IPS-11a (cell line): ENCODE measurements around the gene TRIO.

Experiments used
- H3K4me3 ChIP-seq: one replicate; pipeline ENCODE4 v1.5.1; 2013; ENCODE audit warnings: low read depth, low read length, control low read depth

The TRIO gene

DNA sequence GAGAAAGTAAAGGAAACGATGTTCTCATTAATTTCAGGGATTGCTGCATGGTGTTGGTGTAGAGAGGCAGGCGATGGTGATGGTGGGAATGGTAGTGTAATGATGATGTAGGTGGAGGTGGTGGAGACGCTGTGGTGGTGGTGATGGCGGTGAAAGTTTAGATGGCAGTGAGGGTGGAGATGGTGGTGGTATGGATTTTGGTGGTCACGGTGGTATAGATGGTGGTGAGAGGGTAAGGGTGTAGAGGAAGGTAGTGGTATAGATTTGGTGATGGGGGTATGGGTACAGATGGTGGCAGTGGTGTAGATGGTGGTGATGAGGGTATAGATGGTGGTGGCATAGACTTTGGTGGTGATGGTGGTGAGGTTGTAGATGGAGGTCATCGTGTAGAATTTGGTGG lies 259.3 kb downstream of the TRIO start:
- H3K4me3 ChIP-seq: no peak overlapping the region

DNA sequence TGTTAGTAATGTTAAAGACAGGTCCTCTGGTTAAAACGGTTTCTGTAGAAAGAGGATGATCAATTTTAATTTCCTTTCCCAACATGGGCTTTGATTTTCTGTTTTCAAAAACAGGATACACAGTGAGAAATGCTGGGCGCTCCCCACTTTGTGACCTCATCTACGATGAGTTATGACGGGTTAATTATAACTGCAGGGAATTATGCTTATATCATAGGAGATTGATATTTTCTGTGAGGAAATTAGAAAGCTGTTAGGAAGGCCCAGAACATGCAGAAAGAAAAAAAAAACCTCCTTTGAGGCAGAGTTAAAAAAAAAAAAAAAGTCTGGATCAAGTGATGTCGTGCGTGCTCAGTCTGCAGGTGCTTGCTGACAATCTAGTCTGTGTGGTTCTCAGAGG lies 261.6 kb downstream of the TRIO start:
- no peak overlapping the region for H3K4me3 ChIP-seq

DNA sequence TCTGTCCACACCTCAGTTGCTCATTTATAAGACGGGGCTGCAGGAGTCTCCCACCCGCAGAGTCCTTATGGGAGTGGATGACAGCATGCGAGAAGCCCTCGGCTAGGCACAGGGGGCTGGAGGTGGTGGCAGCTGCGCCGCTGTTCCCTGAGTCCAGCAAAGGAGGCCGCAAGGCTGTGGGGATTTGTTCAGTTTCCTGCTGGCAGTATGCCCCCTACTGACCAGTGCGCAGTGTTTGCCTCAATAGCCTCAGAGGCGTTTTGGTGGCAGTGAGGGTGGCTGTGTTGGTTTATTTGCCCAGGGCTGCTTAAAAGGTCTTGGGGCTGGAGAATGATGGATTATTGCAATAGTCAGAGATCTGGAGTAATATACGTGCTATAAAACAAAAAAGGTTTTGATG lies 262.1 kb downstream of the TRIO start:
- no peak overlapping the region for H3K4me3 ChIP-seq

DNA sequence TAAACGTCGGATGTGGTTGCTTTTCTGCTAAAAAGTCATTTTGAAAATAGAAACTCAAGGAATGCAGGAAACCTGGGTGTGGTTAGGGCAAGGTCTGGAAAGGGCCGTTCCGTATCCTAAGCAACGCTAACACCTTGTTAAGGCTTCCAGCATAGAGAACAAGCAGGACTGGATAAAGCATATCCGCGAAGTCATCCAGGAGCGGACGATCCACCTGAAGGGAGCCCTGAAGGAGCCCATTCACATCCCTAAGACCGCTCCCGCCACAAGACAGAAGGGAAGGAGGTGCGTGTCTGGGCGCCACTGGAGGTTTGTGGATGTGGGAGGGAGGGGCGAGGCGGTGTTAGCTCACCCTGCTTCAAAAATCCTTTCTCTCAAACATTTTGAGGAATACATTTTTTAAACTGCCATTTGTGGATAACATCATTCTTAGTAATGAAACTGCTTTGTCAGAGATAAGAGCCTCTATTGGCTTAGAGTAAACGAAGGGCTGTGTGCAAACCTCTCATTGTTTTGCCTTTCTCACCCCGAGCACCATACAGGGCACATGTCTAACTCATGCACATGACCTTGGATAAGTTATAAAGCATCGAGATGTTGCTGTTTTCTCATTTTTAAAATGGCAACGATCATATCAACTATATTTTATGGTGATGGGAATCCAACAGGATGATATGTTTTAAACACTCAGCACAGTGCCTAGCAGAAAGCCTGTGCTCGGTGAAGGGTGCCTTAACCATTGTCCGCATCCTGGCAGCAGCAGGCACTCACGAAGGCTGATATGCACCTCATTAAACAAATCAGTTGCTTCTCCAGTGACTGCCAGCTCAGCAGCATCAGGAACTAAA lies 262.8 kb downstream of the TRIO start:
- H3K4me3 ChIP-seq: no peak overlapping the region

DNA sequence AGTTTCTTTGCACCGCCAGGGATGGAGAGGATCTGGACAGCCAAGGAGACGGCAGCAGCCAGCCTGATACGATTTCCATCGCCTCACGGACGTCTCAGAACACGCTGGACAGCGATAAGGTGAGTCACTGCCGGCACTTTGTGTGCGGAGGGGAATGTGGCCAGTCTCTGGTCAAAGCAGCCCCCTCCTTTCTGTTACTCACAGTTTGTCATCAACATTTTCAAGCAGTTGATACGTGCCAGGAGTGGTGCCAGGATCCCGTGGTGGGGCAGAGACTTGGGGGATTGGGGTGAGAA lies 263.4 kb downstream of the TRIO start:
- H3K4me3 ChIP-seq: no peak overlapping the region

DNA sequence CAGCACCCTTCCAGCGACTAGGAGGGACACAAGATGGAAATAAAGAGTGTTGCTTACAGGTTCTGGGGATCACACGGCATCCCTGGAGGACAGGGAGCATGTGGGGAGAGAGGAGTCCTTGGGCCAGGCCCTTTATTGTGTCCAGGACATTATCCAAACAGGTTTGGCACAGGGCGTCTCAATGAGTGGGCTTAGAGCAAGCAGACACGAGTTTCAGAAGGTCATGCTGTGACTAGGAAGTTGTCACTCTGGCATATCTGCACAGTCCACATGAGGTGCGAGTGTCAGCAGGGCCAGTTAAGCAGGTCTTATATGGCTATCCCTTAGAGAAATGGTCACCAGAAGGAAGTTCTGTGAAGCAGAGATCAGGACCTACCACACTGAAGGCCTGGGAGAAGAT lies 263.9 kb downstream of the TRIO start:
- H3K4me3 ChIP-seq: no peak overlapping the region

DNA sequence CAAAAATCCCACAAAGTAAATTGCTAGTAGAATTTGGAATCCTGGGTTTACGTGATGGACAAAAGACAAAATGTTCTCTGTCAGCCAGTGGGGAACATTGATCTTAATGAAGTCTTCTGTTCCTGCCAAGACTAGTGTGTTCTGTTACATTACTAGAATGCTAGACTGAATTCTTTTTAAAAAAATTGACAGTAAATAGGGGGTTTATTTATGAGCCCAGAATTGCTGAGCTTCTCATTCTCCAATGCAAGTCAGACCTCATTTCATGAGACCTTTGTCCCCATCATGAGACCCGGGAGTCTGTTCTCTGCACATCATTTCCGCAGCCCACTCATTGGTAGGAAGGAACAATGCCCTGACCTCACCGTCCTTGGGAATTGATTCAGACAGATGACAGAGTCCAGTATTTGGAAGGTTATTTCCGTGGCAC lies 264.6 kb downstream of the TRIO start:
- no peak overlapping the region for H3K4me3 ChIP-seq

DNA sequence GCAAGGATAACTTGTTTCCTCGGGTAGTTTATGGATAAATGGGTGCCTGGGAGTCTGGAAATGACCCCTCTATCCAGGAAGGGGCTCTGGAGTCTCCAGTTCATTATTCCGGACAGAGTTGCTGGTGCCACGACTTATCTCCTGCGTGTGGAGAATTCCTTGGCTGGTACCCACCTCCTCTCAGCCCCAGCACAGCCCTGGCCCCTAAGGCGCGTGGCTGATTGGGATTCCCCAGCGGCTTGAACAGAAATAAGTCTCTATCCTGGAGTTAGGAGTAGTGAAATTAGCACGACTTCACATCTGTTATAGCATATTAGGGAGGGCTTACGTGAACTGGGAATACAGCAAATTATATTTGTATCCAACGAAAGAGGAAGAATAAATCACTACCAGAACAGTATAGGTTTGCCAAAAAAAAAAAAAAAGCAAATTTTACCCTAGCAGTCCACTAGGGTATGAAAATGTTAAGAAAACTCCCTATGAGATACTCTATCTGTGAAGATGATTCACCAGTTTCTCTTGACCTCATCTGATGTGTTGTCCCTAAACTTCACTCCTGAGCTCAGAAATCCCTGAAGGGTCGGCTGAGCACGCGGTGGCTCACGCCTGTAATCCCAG lies 265.9 kb downstream of the TRIO start:
- no peak overlapping the region for H3K4me3 ChIP-seq

DNA sequence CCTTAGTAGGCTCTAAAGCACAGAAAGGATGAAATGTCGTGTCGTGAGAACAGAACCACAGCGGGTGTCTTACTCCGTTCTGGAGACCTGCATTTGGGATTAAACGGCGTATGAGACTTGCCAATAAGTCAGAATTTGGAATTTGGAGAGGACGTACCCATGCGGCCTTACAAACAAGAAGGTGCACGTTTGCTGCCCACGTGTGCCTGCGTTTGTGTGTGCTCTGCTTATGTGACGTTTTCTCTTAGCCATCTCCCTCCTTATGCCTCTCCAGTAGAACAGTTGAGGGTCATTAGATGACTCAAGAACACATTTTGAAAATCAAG lies 266.9 kb downstream of the TRIO start:
- H3K4me3 ChIP-seq: no peak overlapping the region

DNA sequence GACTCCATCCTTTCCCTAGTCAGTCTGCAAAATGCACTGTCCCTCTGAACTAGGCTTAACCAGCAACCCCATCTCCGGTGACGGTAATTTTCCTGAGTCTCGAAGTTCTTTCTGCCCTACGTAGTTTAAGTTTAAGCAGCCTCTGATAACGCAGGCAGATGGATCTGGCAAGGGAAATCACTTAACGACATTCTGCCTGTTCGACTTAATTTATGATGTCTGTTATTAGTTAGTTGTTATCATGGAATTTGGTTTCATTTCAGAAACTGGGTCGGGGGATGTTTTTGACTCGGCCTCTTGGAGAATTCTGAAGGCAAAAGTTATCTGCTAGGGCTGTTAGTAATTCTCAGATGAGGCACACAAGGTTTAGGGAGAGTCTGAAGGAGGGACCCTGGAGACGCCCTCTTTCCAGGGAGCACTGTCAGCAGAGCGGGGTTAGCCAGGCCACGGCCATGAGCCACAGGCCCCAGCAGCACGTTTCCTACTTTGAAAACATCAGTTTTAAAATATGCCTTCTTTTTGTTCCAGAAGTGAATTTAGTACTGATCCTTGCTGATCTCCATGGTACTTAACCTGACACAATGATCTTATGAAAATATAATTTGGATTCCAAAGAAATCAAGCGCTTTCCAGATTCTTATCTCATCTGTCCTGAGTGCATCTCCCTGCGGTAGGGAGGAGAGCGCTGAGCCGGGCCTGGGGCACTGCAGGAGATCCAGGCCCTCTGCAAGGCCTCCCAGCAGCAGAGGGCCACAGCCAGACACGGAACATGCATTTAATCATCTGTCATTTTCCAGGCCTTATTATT lies 267.5 kb downstream of the TRIO start:
- H3K4me3 ChIP-seq: no peak overlapping the region

DNA sequence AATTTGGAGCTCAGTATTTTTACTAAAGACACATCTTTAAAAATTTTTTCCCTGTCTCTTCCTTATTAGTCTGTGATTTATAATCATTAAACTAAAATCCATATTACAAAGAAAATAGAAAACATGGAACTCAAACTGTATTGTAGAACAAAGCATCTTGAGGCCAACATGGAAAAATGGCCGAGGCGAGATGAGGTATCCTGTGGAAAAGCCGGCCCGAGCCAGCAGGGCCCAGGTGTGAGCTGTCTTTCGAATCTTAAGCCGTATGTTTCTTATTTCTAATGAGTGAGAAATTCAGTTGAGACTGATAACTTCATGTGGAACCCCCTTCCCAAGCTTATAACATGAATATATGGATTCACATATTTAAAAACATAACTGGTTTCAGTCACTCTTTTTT lies 268.1 kb downstream of the TRIO start:
- H3K4me3 ChIP-seq: no peak overlapping the region

DNA sequence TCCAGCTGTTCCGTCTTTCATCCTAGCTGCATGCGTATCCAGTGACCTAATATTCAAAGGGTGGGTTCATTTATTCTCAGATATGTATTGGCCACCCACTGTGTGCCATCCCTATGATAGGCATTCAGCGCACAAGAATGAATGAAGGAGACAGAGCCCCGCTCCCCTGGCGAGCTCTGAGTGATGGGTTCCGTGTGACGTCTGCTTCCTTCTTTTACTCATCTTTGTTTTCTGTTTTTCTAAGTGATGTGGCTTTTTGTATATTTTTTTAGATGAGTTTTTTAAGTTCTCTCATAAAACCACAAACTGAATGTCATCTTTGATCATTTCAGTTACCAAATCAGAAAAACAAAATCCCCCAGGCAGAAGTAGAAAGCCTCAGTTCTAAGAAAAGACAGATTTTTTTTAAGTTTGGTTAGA lies 270.2 kb downstream of the TRIO start:
- no peak overlapping the region for H3K4me3 ChIP-seq

DNA sequence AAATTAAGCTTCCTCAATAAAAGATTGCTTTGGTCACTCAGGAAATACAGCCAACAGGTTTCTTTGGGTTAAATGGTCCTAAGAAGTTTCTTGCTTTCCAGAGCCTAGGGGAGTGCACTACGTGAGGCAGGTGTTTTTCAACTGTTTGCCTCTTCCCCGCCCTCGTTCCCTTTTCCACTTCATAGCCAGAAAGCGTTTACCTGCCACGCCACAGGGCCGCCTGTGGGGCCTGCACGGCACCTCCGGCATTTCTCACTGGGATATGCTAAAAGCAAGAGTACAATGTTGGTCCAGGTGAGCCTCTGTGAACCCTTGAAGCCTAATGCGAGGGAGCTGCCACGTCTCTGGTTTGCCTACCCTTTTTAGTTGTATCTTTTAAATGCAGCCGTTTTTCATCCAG lies 270.9 kb downstream of the TRIO start:
- H3K4me3 ChIP-seq: no peak overlapping the region

DNA sequence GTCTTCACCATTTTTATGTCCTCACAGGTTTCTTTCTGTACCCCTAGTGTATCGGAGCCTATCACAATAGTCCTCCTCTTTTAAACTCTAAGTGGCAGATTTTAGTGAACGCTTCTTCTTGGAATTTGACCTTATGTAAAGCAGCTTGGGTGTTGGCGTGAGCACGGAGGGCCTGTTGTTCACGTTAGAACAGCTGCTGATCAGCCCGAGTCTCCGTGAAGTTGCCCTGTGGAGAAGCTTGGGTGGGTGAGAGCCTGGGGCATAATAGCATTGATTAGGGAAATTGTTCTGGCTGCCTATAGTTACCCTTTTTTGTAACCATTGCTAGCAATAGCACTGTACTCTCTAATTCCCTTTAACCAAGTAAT lies 271.5 kb downstream of the TRIO start:
- H3K4me3 ChIP-seq: no peak overlapping the region

DNA sequence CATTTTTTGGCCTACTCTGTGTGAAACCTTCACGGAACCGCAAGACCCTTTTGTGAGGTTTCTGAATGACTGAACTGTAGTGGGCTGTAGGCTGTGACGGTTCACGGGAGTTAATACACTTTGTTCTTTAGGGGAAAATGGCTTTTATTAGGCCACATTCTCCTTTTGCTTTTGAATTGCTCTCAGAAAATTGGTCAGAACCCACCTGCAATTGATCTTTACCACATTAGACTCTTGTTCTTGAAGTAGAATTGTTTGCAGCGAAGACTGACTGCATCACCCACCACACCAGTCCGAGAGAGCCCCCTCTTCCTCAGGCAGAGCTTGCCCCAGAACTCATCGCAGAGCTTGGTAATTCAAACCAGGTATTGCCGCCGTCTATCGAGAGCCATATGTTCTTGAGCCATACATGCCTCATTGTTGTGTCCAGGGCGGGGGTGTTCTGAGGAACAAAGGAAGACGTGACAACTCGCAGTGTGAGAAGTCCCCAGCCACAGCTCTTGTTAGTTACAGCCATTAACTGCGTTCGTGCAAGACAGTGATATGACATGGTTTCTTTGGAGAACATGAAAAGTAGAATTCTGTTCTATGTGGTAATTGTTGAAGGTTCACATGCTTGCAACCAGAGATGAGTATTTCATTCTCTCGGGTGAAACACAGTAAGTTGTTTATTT lies 272.0 kb downstream of the TRIO start:
- H3K4me3 ChIP-seq: no peak overlapping the region

DNA sequence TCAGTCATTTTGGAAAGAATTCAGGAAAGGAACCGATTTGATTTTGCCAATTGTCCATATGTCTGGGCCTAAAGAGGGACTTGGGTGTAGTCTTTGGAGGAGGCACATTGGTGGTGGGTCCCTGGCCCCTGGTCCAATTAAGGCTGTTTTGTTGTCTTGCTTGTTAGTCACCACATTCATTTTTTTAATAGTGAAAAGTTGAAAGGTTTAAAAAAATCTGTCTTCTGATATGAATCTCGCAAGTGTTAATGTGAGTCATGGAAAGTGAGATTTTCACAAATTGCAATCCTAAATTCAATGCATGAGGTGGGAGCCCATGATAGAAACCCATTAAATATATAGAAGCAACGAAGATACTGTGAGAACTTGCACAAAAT lies 272.5 kb downstream of the TRIO start:
- H3K4me3 ChIP-seq: no peak overlapping the region

DNA sequence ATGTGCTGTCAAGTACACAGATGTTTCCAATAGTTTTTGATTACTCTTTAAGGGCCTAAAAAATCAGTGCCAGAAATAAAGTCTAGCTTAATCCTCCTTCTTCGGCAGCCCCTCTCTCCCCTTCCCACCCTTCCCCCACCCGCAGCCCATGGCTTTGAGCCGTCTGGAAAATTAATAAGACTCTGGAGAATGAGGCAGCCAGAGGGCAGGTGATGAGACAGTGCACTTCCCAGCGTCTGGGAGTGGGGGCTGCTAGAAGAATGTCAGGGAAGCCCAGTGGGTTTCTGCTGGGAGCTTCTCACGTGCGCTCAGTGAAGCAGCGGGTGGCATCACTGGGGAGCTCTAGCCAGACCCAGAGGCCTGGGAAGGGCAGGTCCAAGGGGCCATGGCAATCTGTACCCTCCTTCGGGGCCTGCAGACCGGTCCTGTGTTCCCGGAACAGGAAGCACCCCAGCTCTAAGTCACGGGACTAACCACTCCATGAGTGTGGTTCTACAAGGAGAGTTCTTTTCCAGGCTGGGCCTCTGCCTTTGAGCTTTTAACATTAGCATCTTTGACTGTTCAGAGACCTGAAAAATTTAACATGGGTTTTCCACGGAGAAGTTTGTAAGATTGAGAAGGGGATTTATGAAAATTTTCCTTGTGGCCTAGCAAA lies 273.6 kb downstream of the TRIO start:
- H3K4me3 ChIP-seq: no peak overlapping the region

DNA sequence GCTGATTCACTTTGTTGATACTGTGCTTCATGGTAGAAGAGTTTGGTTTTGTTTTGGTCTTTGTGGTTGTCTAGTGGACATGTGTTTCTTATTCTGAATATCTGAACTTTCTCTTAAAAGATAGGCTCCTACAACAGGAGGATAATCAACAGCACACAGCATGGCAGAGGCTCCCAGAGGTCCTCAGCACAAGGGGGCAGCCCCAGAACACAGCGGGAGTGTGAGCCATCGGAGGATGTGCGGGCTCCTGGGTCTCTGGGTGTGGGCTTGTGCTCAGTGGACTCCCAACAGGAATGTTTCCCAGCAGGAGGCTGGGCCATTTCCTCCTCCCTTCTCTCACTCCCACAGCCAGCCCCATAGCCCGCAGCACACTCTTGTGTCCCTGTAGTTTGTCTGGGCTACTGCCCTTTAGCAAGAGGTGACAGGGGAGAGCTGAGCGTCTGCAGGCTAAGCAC lies 274.2 kb downstream of the TRIO start:
- no peak overlapping the region for H3K4me3 ChIP-seq

DNA sequence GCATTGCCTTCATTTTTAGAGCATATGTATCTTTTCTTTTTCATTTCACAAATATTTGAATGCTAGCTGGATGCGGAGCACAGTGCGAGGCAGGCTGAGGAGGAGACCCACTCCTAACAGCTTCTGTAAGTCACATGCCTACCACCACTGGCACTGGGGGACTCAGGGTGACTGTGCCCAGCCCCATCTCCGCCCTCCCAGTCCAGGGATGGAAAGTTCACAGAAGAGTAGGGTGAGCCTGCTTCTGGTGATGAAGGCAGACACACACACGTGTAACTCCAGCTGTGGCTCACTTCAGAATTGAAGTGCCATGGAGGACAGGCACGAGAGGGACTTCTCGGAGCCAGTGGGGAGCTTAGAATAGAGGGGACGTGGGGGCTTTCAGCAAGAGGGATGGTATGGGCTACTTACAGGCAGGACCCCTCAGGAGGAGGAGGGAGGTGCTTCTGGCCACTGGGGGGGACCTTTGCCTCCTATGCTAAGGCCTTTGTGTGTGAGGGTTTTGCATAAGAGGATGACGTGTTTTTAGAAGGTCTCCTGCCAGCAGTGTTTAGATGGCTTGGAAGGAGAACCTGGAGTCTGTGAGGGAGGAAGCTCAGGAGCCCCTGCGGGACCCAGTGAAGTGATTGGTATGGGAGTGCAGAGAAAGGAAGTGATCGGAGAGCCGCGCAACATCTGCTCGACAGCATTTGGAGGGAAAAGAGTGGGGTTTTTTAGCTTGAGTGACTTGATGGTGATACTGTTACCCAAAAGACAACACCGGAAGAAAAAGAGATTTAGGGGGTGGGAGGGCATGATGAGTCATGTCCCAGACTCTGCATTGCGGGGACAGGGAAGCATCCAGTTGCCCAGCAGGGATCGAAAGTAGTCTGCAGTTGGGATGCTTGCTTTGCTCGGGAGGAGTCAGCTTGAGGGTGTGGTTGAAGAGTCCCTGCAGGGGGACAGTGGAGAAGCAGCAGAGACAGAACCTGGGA lies 274.9 kb downstream of the TRIO start:
- H3K4me3 ChIP-seq: no peak overlapping the region

DNA sequence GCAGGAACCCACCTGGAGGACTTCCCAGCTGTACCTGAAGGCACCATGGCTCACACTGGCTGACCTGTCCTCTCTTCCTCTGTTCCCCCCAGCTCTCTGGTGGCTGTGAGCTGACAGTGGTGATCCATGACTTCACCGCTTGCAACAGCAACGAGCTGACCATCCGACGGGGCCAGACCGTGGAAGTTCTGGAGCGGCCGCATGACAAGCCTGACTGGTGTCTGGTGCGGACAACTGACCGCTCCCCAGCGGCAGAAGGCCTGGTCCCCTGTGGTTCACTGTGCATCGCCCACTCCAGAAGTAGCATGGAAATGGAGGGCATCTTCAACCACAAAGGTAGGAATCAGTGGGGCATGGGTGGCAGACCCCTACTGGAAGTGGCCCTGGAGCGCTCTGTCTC lies 276.5 kb downstream of the TRIO start:
- no peak overlapping the region for H3K4me3 ChIP-seq
